Neutrophil (primary cell): ENCODE data around the gene EPS8.

Experiments
- H3K27ac ChIP-seq: fragments of 200-600 bp; sonication (generic); 2 replicates; pipeline ENCODE4 v1.5.1; 2016; ENCODE audit warnings: mild to moderate bottlenecking, moderate library complexity
- H3K27me3 ChIP-seq: fragments of 200-600 bp; sonication (generic); 2 replicates; pipeline ENCODE4 v1.6.0; 2016; ENCODE audit warnings: mild to moderate bottlenecking
- H3K36me3 ChIP-seq: fragments of 200-600 bp; sonication (generic); 2 replicates; pipeline ENCODE4 v1.5.1; 2017
- H3K4me1 ChIP-seq, 2 experiments: fragments of 200-600 bp in 1 of 2; sonication (generic) in 1 of 2; 1 replicate in 1 of 2; 2 replicates in 1 of 2; pipeline versions ENCODE4 v1.5.1 to v1.6.1; 2013 to 2016; ENCODE audit warnings: low read depth in 1 of 2, low read length in 1 of 2, mild to moderate bottlenecking in 1 of 2, moderate library complexity in 1 of 2; ENCODE audit not compliant: control insufficient read depth in 1 of 2, insufficient read depth in 1 of 2
- H3K4me3 ChIP-seq, 2 experiments: fragments of 200-600 bp in 1 of 2; sonication (generic) in 1 of 2; 1 replicate in 1 of 2; 2 replicates in 1 of 2; pipeline ENCODE4 v1.5.1; 2013 to 2016; ENCODE audit warnings: low read depth in 1 of 2, low read length in 1 of 2, mild to moderate bottlenecking in 1 of 2, moderate library complexity in 1 of 2
- H3K9me3 ChIP-seq: fragments of 200-600 bp; sonication (generic); 2 replicates; pipeline ENCODE4 v1.5.1; 2016
- CTCF ChIP-seq: fragments of 200-600 bp; sonication (generic); IDR thresholded peaks from 2 replicates; pipeline ENCODE4 v1.5.1; 2016; ENCODE audit warnings: antibody characterized with exemption

Gene EPS8

DNA sequence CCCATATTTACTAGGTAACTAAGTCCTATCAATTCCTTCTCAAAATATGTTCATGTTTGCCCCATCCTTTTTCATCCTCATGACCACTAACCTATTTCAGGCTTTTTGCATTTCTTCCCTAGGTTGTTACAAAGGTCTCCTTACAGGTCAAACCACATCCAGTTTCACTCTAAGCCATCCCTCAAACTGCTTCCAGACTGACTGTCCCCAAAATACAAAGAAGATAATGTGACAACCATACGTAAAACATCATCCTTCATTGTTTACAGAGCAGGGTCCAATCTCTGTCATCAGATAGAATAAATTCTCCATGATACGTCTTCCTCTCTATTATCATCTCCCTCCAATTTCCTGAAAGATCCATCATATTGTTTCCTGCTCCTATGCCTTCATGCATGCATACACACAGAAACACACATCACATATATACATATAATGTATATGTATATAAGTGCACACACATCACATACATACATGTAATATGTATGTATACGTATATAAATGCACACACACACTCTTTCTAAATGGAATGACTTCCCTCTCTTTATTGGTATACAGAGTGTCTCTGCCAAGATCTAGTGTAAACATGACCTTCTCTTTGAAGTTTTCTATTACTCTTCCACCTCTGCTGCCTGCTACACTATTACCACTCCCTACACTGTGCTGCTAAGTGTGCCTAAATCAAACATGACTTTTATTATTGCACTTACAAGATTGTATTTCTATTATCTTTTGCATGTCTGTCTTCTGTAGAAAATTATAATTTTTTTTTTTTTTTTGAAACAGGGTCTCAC lies 30.7 kb upstream of the EPS8 start:
- no peaks in the 10 kb centered on the region for H3K9me3 ChIP-seq
- no peaks in the 10 kb centered on the region for H3K4me1 ChIP-seq
- H3K36me3 ChIP-seq: no peaks in the 10 kb centered on the region
- H3K27ac ChIP-seq: no peak overlapping the region
- H3K4me3 ChIP-seq: no peak overlapping the region
- no peaks in the 10 kb centered on the region for H3K27me3 ChIP-seq
- TF ChIP-seq CTCF: no peak

GRCh38 chr12:15818418-15818817 lies 29.2 kb upstream of the EPS8 start:
- Histone ChIP-seq H3K27ac (no peak overlapping the region), H3K27me3 (no peaks in the 10 kb centered on the region), H3K4me1 (no peaks in the 10 kb centered on the region), H3K4me3 (no peak overlapping the region), H3K36me3 (no peaks in the 10 kb centered on the region), H3K9me3 (no peaks in the 10 kb centered on the region)
- no peak for TF ChIP-seq CTCF

DNA sequence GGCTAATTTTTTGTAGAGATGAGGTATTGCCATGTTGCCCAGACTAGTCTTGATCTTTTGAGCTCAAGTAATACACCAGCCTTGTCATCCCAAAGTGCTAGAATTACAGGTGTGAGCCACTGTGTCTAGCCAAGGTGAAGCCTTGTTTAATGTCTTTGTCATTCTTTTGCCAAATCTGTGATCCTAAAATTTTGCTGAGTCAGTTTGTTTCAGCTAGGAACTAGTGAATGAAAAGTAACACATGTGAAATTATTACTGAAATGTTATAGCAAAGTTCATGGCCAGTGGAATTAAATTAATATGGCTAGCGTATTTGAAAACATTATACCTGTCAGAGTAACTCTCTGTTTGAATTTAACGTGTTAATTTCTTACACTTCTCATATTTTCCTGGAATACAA lies 26.5 kb upstream of the EPS8 start:
- Histone ChIP-seq H3K27me3 (no peaks in the 10 kb centered on the region), H3K4me1 (no peaks in the 10 kb centered on the region), H3K4me3 (no peak overlapping the region), H3K27ac (no peak overlapping the region), H3K9me3 (no peaks in the 10 kb centered on the region), H3K36me3 (no peaks in the 10 kb centered on the region)
- no peak for TF ChIP-seq CTCF

DNA sequence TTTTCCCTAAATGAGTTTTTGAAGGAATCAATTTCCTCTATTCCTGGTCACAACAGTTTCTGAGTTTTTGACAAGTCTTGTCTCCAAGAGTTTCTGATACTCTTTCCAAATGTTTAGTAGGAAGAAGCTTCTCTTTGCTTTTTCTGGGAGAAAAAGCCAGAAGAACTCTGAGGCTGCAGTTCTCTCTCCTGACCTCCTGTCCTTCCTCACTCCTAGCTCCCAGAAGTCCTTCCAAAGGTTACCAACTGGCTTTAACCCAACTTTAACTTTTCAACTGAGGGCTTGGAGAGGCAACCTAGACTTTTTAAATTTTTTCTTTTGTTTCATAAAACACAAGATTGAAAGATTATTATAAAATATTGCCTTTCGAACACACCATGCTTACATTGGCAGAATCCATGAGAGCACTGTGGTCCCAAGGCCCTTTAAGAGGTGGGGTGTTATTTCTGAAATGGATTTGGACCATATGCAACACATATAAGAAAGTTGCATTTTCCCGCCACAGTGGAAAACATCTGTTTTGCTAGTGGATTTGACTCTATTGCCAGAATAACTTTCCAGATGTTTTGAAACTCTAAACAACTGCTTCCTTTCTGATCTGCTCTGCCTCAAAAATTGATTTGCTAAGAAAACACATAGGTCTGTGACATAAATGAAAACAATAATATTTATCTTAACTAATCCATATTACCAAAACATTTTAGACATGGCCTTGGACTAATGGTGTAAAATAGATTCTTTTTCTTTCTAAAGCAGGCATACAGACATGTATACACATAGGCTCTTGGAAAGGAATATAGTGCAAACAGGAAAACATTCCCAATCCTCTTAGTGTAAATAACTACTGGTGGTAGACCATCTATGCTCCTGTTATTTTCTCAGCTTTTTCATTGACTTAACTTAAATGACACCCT lies 22.3 kb upstream of the EPS8 start:
- Histone ChIP-seq H3K27me3 (peaks cover 7% of the 10 kb centered on the region), H3K27ac (no peak overlapping the region), H3K4me3 (no peak overlapping the region), H3K4me1 (no peaks in the 10 kb centered on the region), H3K36me3 (no peaks in the 10 kb centered on the region), H3K9me3 (no peaks in the 10 kb centered on the region)
- TF ChIP-seq CTCF: no peak

DNA sequence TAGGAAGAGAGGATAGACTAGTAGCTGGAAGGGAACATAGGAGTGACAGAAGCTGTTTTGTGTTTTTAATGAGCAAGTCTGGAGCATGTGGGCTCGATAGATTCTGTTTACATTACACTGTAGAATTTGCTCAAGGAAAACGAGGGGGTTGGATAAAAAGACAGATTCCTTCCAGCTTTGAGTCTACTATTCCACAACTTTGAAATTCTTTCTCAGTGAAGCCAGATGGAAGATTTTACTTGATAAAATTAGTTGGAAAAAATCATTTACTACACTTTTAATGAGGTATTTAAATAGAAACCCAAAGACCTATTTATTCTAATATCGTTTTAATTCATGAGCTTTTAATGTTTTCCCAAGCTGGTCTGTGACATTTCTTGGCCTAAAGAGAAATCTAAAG lies 19.5 kb upstream of the EPS8 start:
- peaks cover 7% of the 10 kb centered on the region for H3K27me3 ChIP-seq
- no peak overlapping the region for H3K27ac ChIP-seq
- H3K4me1 ChIP-seq: no peaks in the 10 kb centered on the region
- no peaks in the 10 kb centered on the region for H3K36me3 ChIP-seq
- no peaks in the 10 kb centered on the region for H3K9me3 ChIP-seq
- TF ChIP-seq CTCF: no peak
- no peak overlapping the region for H3K4me3 ChIP-seq
